Transverse colon (tissue), 4 donors: ENCODE measurements around the gene C3orf52. TPM values are rescaled to one million over a fixed set of nuclear protein-coding genes. Genes with fewer than 3 reads are reported as not detected.

ENCODE experiments used
- DNase-seq: peaks from one replicate; pipeline ENCODE4 v3.0.0-alpha.2; 2019
- H3K27ac ChIP-seq, 4 donors: fragments of 200-600 bp; sonication (generic); 2 replicates each; pipeline ENCODE4 v1.5.1; 2016 to 2018; ENCODE audit warnings: inconsistent platforms in 4 of 4
- H3K27me3 ChIP-seq: fragments of 200-600 bp; sonication (generic); 2 replicates; pipeline ENCODE4 v1.5.1; 2017; ENCODE audit warnings: inconsistent platforms
- H3K36me3 ChIP-seq, 4 donors: fragments of 200-600 bp; sonication (generic); 2 replicates each; pipeline ENCODE4 v1.5.1; 2017 to 2019; ENCODE audit warnings: inconsistent platforms in 4 of 4
- H3K4me1 ChIP-seq, 4 donors: fragments of 200-600 bp; sonication (generic); 2 replicates each; pipeline ENCODE4 v1.5.1; 2017 to 2020; ENCODE audit warnings: inconsistent platforms in 4 of 4
- H3K4me3 ChIP-seq, 4 donors: fragments of 200-600 bp; sonication (generic); 1 replicate in 1 of 4; 2 replicates in 3 of 4; pipeline versions ENCODE4 v1.5.1 to v1.6.1; 2017 to 2019; ENCODE audit warnings: inconsistent platforms in 4 of 4
- H3K9me3 ChIP-seq, 2 donors: fragments of 200-600 bp; sonication (generic); 2 replicates each; pipeline ENCODE4 v1.5.1; 2017 to 2019; ENCODE audit warnings: inconsistent platforms in 2 of 2
- EP300 ChIP-seq: sonication (generic); formaldehyde crosslinking; IDR thresholded peaks from one replicate; pipeline ENCODE4 v1.6.1; 2017; ENCODE audit warnings: antibody characterized with exemption, low read depth
- POLR2A ChIP-seq: fragments of 450-650 bp; IDR thresholded peaks from one replicate; pipeline ENCODE4 v1.6.1; 2016; ENCODE audit warnings: antibody characterized with exemption, mild to moderate bottlenecking, moderate library complexity
- POLR2AphosphoS5 ChIP-seq, 3 donors: sonication (generic); formaldehyde crosslinking; IDR thresholded peaks; one replicate each; pipeline ENCODE4 v1.6.1; 2016; ENCODE audit warnings: antibody characterized with exemption in 3 of 3
- WGBS, 2 donors: methylation state at CpG; one replicate each; pipeline ENCODE4 v1.1.5; 2018; ENCODE audit warnings: low coverage in 1 of 2; 5-methylcytosine and 5-hydroxymethylcytosine counted together
- in situ Hi-C, 4 donors: fragments of 200-750 bp; cut with MboI; loops; one replicate each; pipeline versions ENCODE4 v1.15.0 to v1.15.1; 2017; ENCODE audit warnings: low sequenced_read_pairs in 3 of 4, low pct_ligation_motif_present in 1 of 4, low pct_unique_long_range_greater_than_20kb in 1 of 4
- intact Hi-C: fragments of 100-400 bp; cut with DNase I; formaldehyde crosslinking; loops from one replicate; pipeline ENCODE4 v1.15.1; 2023; ENCODE audit warnings: low total_unique reads
- total RNA-seq, 4 donors: library from RNA; depleted of rRNA; stranded (reverse); fragments of >200 nt; gene quantifications; one replicate each; pipeline ENCODE4 v1.1.0, GENCODE V29; 2016
- TF ChIP-seq, protein P1 (sequence below), 5 experiments: fragments of 200-600 bp in 3 of 5; fragments of 450-650 bp in 2 of 5; sonication (generic) in 3 of 5; IDR thresholded peaks; 1 replicate in 2 of 5; 2 replicates in 3 of 5; pipeline ENCODE4 v1.5.1; 2016 to 2017; ENCODE audit warnings: antibody characterized with exemption in 5 of 5, inconsistent platforms in 3 of 5, mild to moderate bottlenecking in 2 of 5, moderate library complexity in 1 of 5

The C3orf52 gene
- total RNA-seq, 4 donors from 2014 or later: 26.9 to 65.7 (median 47.1) TPM

DNA sequence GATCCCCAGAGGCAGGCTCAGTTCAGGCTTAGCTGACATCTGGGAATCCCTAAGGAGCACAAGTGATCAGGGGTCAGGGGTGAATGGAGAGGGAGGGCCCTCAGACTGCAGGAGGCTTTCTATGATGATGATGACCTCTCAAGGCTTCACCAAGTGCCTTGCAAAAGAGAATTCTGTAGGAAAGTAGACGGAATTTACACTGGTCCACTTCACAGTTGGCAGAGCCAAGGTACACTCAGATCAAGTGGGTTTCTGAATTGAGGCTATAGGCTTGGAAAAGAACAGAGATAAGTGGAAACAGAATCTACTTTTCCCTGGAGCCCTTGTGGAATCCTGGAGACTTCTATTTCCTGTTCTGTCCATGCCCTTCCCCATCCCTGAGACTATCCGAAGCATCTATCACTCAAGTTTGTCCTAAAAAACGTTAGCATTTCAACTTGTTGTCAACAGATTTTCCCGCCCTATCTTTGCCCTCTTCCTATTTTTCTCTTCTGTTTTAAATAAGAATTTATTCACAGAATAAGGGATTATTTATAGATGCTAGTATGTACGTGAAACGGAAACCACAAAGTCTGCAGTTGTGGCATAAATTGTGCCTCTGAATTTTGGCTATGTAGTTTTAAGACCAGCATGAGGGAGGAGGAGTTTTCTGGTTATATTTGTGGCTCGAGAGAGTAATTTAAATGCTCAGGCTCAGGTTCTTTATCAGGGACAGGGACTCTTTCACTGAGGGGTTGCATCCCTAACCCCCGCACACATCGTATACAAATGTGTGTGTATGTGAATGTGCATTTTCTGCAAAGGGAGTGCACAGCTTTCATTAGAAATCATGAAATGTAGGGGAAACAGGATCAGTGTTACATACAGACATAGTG lies 34.0 kb downstream of the C3orf52 start:
- Histone ChIP-seq H3K4me1 (no peaks in the 10 kb centered on the region), H3K9me3 (no peaks in the 10 kb centered on the region), H3K27ac (no peak overlapping the region), H3K27me3 (no peaks in the 10 kb centered on the region), H3K36me3 (no peaks in the 10 kb centered on the region), H3K4me3 (no peak overlapping the region)
- in situ Hi-C loops (loop anchor here in 2 of 4 donors (25.0 kb wide), 3 partner anchors 167 to 867 kb away; partner anchors contain the start of genes CD200R1 (in 1 of the 2), GTPBP8 (in 1 of the 2) and SLC9C1 (in 1 of the 2)), intact Hi-C loops (no loop called here)
- no peak for DNase-seq
- no peak for TF ChIP-seq POLR2A
- TF ChIP-seq EP300: no peak
- TF ChIP-seq POLR2AphosphoS5 (IDR thresholded peaks at IDR 0.05): no peak
- TF ChIP-seq, protein P1, sequence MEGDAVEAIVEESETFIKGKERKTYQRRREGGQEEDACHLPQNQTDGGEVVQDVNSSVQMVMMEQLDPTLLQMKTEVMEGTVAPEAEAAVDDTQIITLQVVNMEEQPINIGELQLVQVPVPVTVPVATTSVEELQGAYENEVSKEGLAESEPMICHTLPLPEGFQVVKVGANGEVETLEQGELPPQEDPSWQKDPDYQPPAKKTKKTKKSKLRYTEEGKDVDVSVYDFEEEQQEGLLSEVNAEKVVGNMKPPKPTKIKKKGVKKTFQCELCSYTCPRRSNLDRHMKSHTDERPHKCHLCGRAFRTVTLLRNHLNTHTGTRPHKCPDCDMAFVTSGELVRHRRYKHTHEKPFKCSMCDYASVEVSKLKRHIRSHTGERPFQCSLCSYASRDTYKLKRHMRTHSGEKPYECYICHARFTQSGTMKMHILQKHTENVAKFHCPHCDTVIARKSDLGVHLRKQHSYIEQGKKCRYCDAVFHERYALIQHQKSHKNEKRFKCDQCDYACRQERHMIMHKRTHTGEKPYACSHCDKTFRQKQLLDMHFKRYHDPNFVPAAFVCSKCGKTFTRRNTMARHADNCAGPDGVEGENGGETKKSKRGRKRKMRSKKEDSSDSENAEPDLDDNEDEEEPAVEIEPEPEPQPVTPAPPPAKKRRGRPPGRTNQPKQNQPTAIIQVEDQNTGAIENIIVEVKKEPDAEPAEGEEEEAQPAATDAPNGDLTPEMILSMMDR (IDR thresholded peaks at IDR 0.05): no peak
- WGBS, 2 donors: 68 to 73% methylated on average over 6 to 9 of the region's 9 CpGs

DNA sequence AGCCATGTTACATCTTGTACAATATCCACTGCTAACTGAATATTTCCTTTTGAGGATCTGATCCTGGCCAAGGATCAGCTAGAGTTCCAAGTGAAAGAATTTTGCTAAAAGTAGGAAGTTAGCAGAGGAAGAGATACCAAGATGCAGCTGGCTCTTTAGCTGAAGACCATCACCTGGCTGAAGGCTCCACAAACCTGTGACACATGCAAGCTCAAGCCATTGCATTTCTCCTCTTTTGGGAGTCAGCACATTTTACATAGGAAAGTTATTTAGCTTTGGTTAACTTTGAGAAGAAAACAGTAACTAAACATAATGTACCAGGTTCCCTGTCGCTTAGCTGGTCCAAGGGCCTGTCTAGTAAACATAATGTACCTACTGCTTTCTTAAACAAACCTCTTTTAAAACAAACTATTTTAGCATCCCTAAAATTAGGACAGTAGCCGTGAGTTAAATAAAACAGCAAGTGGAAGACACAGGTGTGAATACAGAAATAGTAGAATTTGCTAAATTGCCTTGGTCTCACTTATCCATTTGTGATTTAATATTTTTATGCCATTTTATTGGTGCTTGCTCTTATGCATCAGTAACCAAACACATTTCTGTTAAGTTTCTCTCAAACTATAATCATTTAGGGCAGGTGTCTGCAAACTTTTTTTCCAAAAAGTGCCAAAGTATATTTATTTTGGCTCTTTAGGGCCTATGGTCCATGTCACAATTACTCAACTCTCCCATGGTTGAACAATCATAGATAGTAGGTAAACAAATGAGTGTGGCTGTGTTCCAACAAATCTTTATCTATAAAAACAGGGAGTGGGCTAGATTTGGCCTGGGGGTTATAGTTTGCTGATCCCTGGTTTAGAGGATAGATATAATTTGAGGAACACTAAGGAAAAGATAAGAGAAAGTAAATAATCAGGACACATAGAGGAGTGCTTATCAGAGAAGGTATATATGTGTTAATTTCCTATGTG lies 35.7 kb downstream of the C3orf52 start:
- in situ Hi-C loops (loop anchor here in 2 of 4 donors (25.0 kb wide), 3 partner anchors 165 to 865 kb away; partner anchors contain the start of genes CD200R1 (in 1 of the 2), GTPBP8 (in 1 of the 2) and SLC9C1 (in 1 of the 2)), intact Hi-C loops (no loop called here)
- Histone ChIP-seq H3K27me3 (no peaks in the 10 kb centered on the region), H3K9me3 (no peaks in the 10 kb centered on the region), H3K27ac (no peak overlapping the region), H3K36me3 (no peaks in the 10 kb centered on the region), H3K4me3 (no peak overlapping the region), H3K4me1 (peaks cover 0 to 4% (median 0%) of the 10 kb centered on the region in 4 donors)
- no peak for DNase-seq
- TF ChIP-seq, protein P1 (IDR thresholded peaks at IDR 0.05): no peak
- WGBS, 2 donors: 82 to 95% methylated on average over 2 of the region's 2 CpGs

DNA sequence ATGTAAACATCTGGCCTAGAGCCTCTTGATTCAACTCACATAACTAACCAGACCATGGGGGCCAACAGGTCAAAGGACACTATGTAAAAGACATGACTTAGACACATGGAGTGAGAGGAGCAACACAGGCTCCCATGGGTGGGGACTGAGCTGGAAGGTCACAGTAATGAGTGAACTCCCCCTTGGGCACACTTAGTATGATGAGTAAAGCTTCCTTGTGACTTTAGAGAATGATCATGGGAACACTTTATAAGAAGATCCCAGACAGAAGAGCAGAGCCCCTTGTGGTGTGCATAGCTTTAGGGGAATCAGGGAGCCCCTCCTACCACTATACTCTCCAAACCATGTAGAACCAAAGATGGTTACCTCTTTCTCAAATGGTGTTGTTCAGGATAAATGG lies 36.7 kb downstream of the C3orf52 start:
- Histone ChIP-seq H3K4me1 (peaks cover 0 to 7% (median 0%) of the 10 kb centered on the region in 4 donors), H3K4me3 (no peak overlapping the region), H3K27ac (no peak overlapping the region), H3K36me3 (no peaks in the 10 kb centered on the region), H3K27me3 (no peaks in the 10 kb centered on the region), H3K9me3 (no peaks in the 10 kb centered on the region)
- TF ChIP-seq EP300 (no peak), POLR2A (no peak), POLR2AphosphoS5 (IDR thresholded peaks at IDR 0.05) (no peak)
- TF ChIP-seq, protein P1 (IDR thresholded peaks at IDR 0.05): no peak
- in situ Hi-C loops (loop anchor here in 2 of 4 donors (25.0 kb wide), 3 partner anchors 164 to 864 kb away; partner anchors contain the start of genes CD200R1 (in 1 of the 2), GTPBP8 (in 1 of the 2) and SLC9C1 (in 1 of the 2)), intact Hi-C loops (no loop called here)
- DNase-seq: no peak

DNA sequence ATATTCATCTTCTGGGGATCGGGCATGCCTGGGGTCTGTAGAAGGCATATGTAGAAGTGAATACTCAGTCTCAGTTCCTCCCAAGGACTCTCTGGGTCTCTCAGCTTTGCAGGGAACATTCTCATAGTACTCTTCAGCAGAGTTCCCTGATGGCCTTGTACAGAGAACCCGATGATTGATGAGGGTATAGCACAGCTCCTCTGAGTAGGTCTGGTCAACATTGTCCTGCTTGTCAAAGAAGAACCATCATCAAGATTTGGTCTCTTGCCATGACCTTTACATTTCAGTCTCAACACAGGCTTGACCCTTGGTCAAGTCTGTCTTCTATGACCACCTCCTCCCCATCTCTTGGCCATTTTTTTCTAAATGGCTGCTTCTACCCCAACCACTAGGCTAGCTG lies 37.4 kb downstream of the C3orf52 start:
- WGBS, 2 donors: 84% methylated on average over 2 of the region's 2 CpGs; no CpG with 5 or more reads in 1 of the 2 donors
- no peak overlapping the region for H3K27ac ChIP-seq
- intact Hi-C loops: no loop called here
- DNase-seq: no peak
- H3K4me3 ChIP-seq: no peak overlapping the region
- H3K36me3 ChIP-seq: no peaks in the 10 kb centered on the region
- in situ Hi-C loops: loop anchor here in 2 of 4 donors (25.0 kb wide), 3 partner anchors 164 to 864 kb away; partner anchors contain the start of genes CD200R1 (in 1 of the 2), GTPBP8 (in 1 of the 2) and SLC9C1 (in 1 of the 2)
- no peaks in the 10 kb centered on the region for H3K27me3 ChIP-seq
- H3K9me3 ChIP-seq: no peaks in the 10 kb centered on the region
- TF ChIP-seq, protein P1 (IDR thresholded peaks at IDR 0.05): no peak
- no peak for TF ChIP-seq POLR2A
- TF ChIP-seq EP300: no peak
- TF ChIP-seq POLR2AphosphoS5 (IDR thresholded peaks at IDR 0.05): no peak
- H3K4me1 ChIP-seq: peaks cover 0 to 8% (median 0%) of the 10 kb centered on the region in 4 donors
